Right lobe of liver (tissue), 4 donors: ENCODE results near the gene NYNRIN.

Experiments
- POLR2A ChIP-seq: fragments of 450-650 bp; IDR thresholded peaks from one replicate; pipeline ENCODE4 v1.6.1; 2017; ENCODE audit warnings: antibody characterized with exemption, mild to moderate bottlenecking
- TF ChIP-seq, protein P1 (sequence below), 4 donors: fragments of 200-600 bp in 3 of 4; fragments of 450-650 bp in 1 of 4; IDR thresholded peaks; one replicate each; pipeline versions ENCODE4 v1.5.1 to v1.8.0; 2016 to 2022; ENCODE audit warnings: antibody characterized with exemption in 4 of 4, mild to moderate bottlenecking in 2 of 4
- donor health status: DM: no; HTN: no; CAD: no.
- donor health status: DM: no; HTN: no; CAD: no.
- donor health status: DM: no; HTN: yes; CAD: no.

DNA sequence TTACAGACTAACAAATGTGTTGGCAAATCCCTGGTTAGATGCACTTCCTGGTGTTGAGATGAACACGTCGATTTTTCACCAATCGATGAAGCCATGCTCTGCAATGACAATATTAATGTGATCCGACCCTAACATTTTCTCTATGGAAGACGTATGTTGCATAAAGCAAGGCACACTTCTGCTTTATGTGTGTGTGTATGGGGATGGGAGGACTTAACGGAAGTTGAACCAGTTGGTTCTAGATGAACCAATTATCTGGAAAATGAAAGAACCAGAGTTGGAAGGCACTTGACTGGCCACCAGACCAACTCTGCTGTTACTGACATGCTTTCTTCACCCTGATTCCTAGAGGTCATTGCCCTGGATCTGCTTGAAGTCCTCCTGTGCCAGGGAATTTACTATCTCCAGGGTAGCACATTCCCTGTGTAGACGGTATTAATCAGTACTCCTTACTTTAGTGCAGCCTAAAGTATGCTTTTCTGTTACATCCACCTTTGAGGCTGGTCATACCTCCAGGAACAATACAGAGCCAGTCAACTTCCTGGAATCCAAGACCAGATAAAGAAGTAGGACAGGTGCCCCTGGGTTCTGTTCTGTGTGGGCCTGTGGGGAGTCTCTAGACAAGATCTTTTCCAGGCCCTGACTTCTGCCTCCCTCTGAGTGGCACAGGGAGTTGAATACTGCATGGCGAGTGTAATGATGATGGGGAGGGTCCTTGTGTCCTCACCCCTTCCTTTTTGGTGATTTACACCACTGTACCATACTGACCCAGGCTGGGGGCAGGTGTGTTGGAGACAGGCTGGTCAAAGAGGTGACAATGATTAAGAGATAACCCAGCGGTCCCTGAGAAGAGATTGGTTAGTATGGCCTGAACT, 39.7 kb downstream of the NYNRIN start:
- TF ChIP-seq, protein P1, sequence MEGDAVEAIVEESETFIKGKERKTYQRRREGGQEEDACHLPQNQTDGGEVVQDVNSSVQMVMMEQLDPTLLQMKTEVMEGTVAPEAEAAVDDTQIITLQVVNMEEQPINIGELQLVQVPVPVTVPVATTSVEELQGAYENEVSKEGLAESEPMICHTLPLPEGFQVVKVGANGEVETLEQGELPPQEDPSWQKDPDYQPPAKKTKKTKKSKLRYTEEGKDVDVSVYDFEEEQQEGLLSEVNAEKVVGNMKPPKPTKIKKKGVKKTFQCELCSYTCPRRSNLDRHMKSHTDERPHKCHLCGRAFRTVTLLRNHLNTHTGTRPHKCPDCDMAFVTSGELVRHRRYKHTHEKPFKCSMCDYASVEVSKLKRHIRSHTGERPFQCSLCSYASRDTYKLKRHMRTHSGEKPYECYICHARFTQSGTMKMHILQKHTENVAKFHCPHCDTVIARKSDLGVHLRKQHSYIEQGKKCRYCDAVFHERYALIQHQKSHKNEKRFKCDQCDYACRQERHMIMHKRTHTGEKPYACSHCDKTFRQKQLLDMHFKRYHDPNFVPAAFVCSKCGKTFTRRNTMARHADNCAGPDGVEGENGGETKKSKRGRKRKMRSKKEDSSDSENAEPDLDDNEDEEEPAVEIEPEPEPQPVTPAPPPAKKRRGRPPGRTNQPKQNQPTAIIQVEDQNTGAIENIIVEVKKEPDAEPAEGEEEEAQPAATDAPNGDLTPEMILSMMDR (IDR thresholded peaks at IDR 0.05) = no peak
- no peak for TF ChIP-seq POLR2A
